ENCODE data around the gene OGFR. TPM values are rescaled to one million over a fixed set of nuclear protein-coding genes. Genes with fewer than 3 reads are reported as not detected.

The OGFR gene
- total RNA-seq, 1 donor from 2014 or later: 23.0 TPM

DNA sequence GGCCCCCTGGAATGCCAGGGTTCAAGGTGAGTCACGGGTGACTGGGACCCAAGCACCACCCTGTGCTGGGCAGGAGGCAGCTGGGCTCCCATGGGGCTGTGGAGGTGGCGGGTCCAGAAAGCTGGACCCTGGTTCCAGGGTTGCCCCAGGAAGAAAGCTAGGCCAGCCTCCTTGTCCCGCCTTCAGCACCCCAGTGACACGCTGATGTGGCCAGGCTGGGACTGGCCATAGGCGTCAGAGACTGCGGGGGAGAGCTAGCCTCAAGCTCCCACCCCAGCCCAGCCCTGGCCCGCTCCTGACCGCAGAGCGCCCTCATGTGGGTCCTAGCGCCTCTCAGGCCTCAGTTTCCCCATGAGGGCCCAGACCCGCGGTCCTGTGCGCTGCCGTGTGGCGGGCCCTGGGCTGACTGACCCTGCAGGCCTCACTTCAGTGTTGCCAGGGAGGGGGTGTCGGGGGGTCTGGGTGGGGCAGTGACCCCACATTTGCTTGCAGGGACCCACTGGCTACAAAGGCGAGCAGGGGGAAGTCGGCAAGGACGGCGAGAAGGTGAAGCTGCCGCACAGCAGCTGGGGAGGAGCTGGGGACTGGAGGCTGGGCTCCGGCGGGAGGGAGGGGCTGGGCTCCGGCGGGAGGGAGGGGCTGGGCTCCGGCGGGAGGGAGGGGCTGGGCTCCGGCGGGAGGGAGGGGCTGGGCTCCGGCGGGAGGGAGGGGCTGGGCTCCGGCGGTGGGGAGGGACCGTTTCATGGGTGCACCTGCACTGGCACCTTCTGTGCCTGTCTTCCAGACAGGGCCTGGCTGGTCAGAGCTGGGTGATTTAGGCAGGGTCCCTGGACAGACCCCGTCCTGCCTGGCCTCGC lies 20.1 kb downstream of the OGFR start:
- DNase-seq (ENCODE audit: low read depth in 2 of 2): peak; percentile 27 to 54

DNA sequence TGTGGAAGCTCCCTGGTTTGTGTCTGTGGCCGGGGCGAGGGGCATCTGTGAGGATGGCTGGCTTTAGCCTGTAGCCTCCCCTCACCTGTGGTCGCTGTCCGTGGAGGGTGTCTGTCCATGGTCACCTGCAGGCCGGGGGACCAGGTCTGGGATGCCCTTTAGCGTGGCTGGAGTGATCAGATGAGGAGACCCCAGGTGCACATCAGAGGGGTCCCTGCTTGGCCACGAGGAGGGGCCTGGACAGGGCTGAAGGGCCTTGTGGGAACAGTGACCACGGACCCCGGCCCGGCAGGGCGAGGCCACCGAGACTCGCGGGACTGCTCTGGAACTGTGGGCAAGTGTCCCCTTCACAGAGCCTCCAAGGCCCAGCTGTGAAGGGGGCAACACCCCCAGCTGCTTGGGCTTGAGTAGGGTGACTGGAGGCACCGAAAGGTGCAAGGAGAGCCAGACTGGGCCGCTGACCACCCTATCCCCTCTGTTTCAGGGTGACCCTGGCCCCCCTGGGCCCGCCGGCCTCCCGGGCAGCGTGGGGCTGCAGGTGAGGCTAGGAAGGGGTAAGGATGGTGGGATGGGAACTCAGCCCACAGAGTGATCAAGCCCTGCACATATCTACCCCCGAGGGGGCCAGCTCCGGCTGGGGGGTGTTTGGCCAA lies 20.8 kb downstream of the OGFR start:
- DNase-seq (ENCODE audit: low read depth in 2 of 2): no peak

DNA sequence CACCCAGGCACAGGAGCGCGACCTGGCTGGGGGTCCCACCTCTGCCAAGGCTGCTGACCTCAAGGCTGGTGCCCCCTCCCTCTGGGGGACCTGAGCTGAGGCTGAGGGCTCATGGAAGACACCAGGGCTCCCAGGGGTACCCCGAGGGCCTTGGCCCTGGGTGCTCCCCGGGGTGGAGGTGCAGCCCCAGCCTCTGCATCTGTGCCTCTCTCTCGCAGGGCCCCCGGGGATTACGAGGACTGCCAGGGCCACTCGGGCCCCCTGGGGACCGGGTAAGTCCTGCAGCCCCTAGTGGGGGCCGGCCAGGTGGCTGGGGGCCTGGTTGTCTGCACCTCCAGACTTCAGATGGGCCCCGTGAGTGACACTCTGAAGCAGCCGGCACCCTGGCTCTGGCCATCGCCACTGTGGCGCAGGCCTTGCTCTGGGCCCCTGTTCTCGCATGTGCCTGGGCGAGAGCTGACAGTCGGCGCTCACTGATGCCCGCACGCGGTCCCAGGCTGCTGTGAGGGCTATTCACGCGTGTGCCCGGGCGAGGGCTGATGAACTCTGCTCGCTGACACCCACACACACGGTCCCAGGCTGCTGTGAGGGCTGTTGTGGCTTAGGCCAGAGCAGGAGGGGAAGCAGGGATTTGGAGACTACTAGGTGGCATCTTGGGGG lies 21.5 kb downstream of the OGFR start:
- no peak for DNase-seq (ENCODE audit: low read depth in 2 of 2)

DNA sequence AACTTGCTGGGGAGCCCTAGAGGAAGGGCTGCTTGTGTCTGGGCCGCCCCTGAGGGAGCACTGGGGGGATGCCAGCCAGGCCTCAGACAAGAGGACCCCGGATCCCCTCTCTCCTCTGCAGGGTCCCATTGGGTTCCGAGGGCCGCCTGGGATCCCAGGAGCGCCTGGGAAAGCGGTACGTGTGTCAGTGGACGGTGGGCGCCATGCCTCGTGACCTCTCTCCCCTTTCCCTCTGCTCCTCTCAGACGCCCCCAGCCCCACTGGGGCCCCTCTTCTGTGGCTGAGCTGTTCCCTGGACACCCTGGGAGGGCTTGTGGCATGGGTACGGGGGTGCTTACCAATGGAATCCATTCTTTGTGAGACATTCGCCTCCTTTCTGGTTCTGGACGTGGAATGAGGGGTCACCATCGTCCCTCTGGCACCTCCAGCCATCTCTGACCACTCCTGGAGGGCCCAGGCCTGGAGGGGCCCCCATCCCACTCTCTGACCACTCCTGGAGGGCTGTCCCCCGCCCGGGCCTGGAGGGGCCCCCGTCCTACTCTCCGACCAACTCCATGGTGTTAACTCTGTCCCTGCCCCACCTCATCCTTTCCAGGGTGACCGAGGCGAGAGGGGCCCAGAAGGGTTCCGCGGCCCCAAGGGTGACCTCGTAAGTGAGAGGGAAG lies 22.1 kb downstream of the OGFR start:
- no peak for DNase-seq (ENCODE audit: low read depth in 2 of 2)

DNA sequence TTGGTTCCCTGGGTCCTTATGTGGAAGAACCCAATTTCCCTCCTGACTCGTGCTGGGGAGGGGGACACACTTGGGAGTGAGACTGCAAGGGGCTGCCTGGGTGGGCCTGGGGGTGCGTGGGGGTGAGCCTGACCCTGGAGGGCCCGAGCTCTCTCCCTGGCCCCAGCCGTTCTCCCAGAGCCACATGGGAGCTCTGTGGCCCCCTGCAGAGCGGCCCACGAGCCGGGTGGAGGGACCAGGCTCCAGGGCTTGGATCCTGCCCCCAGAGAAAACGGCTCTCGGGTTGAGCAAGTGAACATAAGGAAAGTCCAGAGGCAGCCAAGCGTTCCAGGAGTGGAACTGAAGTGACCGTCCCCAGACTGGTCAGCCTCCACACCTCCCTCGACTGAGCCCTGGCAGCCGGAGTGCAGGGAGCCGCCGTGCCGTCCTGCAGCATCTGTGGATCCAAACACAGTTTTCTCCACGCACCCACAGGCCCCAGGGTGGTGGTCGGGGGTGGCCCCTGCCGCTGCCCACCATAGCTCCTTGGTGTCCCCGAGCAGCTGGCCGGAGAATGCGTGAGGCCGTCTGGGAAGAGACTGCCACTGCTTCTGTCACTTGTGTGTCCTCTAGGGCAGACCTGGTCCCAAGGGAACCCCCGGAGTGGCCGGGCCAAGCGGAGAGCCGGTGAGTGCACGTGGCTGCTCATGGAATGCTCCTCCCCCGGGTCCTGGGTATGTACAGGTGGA lies 22.8 kb downstream of the OGFR start:
- DNase-seq (ENCODE audit: low read depth in 2 of 2): no peak

DNA sequence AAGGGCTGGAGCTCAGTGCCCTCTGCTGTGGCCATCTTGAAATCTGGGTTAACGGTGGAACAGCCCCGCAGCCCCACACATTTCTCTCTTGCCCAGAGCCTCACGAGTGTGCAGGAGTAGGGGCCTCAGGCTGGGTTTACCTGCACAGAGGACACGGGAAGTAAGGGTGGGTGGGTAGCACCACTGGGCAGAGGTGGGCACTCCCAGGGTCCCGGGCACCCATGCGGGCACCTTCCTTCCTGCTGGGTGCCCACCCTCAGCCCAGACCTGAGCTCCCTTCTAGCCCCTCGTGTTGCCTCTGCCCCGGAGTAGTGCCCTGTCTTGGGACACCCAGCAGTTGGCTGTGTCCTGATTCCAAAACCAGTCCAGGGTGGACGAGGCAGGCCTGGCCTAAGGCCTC lies 23.4 kb downstream of the OGFR start:
- no peak for DNase-seq (ENCODE audit: low read depth in 2 of 2)

DNA sequence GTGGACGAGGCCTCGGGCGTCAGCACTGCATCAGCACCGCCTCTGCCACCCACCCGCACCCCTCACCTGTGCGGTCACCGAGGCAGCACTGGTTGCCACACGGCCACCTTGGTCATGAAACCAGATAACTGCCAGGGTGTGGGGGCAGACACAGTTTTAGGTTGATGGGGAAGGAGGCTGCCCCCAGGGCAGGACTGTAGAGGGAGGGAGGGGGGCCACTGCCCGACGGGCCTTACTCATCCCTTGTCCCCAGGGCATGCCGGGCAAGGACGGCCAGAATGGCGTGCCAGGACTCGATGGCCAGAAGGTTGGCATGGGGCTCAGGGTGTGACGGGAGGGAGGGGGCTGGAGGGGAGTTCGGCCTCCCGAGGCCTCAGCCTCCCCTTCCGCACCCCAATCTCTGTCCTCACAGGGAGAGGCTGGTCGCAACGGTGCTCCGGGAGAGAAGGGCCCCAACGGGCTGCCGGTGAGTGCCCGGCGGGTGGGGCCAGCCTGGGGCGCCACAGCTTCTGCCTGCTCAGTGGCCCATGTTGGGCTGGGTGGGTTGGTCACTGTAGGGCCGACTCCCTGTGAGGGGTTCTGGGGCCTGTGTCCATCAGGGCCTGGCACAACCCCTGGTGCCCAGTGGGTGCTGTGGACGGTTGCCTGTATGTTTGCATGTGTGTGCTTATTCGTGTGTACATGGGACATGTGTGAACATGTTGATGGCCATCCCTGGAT lies 24.0 kb downstream of the OGFR start:
- no peak for DNase-seq (ENCODE audit: low read depth in 2 of 2)

DNA sequence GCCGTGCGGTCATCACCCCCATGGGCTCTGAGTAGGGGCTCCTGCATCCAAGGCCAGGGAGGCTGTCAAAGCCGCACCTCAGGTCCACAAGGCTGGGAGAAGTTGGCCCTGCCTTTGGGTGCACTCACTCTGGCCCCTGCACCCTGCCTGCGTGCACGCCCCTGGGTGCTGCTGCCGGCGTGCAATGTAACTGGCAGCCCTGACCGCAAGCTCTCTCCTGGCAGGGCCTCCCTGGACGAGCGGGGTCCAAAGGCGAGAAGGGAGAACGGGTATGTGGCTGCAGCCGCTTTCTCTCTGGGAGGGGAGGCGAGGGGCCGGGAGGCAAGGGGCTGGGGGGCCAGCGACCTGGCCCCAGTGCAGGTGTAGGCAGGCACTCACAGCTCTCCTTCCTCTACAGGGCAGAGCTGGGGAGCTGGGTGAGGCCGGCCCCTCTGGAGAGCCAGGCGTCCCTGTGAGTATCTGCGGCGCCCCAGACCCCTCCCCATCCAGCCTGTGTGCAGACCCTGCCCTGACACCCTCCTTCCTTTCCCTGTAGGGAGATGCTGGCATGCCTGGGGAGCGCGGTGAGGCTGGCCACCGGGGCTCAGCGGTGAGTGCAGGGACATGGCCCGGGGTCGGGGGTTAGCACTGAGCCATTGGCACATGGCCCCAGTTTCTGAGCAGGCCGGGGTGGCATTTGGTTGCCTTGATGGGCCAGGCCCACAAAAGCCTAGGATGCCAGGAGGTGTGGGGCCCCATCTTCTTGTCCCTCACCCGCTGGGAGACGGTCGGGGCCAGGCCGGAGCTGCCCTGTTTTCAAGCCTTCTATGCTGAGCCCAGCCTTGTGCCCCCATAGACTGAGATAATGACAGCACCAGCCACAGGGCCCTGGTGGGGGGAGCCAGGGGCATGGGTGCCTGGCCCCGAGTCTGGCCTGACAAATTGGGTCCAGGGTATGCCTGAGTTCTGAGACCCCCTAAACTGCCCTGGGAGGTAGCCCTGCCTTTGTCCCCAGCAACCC lies 24.9 kb downstream of the OGFR start:
- no peak for DNase-seq (ENCODE audit: low read depth in 2 of 2)

DNA sequence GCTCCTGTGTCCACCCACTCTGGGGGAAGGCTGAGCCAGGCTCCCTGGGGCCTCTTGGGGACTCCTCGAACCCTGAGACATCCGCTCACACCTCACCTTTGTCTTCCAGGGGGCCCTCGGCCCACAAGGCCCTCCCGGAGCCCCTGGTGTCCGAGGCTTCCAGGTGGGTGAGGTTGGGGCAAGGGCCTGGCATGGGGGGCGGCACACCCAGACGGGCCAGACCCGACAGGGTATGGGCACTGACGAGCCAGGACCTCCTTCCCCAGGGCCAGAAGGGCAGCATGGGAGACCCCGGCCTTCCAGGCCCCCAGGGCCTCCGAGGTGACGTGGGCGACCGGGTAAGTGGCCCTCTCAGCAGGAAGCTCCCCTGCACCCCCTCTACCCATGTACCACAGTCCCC lies 25.6 kb downstream of the OGFR start:
- no peak for DNase-seq (ENCODE audit: low read depth in 2 of 2)

DNA sequence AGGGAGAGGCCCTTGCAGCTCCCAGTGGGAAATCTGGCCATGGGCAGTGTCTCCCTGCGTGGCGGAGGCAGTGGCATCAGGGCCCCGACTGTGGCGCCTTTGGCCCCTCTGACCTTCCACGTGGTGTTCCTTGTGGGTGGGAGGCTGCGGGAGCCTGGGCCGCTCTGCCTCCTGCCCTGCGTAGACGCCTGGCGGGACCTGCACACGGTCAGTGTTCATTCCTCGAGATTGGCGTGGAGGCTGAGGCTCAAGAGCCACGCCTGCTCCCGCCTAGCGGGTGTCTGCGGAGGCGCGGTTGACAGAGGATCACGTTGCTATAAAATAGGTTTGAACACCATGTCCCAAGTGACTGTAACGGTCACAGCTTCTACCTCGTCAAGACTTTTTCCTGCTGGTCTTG lies 26.2 kb downstream of the OGFR start:
- DNase-seq (ENCODE audit: low read depth in 2 of 2): no peak

DNA sequence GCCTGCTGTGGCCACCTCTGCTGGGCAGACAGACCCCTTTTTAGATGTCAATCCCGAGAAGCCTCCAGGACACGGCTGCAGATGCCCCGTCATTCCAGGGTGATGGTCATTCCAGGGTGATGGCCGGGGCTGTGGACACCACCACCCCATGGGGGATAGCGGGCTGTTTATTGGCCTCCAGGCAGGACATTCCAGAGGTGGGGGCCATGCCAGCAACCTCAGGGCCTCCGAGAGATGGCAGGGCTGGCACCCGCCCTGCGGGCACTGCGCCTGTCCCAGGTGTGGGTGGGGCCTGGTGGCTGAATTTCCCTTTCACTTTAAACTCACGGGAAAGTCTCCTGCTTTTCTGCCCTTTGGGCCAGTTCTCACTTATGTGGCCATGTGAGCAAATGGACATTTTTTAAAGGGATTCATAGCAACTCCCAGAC lies 26.7 kb downstream of the OGFR start:
- DNase-seq (ENCODE audit: low read depth in 2 of 2): no peak

DNA sequence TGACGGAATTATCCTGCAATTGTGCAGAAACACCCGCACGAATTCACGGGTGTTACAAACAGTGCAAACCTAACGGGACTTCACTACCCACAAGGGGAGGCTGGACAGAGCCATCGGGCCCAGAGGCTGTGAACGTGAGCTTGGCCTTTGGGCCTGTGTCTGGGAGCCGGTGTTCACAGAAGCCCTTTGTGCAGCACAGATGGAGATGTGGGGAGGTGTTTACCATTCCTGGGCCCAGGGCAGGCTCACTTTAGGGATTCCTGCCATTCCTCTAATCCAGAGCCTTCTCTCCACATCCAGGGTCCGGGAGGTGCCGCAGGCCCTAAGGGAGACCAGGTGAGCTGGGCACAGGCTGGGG lies 27.2 kb downstream of the OGFR start:
- no peak for DNase-seq (ENCODE audit: low read depth in 2 of 2)

DNA sequence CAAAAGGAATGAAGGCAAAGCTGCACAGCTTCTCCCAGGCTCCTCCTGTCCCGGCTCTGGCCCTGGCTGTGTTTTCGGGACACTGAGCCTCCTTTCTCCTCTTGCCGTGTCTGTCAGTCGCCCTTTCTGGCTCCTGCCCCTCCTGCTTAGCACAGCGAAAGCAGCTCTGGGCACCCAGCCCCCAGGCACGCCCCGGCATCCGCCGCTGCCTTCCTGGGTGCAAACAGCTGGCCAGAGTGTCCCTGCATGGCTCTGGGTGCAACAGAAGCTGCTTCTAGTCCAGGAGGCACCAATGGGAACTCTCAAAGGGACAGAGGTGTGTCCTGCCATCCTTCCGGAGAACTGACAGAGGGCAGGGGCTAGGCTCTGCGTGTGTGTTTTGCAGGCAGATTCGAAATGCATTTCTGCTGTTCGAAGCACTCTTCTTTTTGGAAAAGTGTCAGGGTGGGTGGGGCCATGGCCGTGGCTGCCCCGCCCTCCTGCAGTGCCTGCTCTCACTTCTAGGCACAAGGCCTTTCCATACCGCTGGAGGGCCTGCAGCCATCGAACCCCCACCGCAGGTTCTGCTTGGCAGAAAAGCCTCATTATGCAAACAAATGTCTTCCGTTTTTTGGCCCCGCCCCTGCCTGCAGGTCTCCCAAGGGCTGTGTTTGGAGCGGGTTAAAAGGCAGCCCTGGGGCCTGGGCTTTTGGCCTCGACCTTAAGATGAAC lies 27.7 kb downstream of the OGFR start:
- peak in 1 of 2 donors; percentile 37 for DNase-seq (ENCODE audit: low read depth in 2 of 2)

DNA sequence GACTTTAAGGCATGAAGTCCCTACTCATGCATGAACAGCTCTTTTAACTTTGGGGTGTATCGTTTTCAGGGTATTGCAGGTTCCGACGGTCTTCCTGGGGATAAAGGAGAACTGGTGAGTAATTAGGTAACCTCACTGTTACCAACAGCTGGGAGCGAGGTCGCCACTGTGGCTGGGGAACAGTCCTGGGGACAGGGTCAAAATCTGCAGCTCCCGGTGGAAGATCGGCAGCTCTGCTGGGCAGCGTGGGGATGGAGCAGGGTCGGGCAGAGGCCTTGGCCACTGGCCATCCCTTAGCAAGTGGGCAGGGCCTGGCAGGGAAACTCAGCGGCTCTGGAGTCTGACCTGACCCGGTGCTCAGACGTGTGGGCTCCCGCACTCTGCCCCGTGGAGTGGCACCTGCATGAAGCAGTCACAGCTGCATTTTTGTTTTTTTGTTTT lies 28.3 kb downstream of the OGFR start:
- DNase-seq (ENCODE audit: low read depth in 2 of 2): no peak

DNA sequence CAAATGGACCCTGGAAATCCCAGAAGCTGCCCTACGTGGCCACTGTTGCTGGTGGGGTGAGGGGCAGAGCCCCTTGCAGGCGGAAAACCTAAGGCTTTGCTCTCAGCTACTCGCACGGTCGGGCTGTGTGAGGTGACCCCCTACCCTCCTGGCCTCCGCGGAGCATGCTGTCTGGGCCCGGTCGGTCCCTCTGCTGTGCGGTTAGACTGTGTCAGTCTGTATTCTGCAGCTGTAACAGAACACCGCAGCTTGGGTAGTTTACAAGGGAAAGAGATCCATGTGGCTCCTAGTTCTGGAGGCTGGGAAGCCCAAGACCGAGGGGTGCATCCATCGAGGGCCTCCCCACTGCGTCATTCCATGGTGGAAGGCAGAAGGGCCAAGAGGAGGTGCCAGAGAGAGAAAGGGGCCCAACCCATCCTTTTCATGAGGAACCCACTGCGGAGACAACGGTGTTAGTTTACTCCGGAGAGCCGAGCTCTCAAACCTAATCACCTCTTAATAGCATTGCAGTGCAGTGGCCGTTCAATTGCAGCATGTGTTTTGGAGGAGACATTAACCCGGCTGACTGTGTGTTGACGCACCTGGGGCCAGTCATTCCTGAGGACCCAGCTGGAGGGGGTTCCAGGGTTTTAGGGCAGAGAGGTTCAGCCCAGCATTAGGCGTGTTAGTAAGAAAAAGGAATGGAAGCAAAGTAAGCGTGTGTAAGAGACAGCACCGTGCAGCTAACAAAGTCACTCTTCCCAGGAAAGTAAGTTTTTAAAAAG lies 30.5 kb downstream of the OGFR start:
- DNase-seq (ENCODE audit: low read depth in 2 of 2): no peak

DNA sequence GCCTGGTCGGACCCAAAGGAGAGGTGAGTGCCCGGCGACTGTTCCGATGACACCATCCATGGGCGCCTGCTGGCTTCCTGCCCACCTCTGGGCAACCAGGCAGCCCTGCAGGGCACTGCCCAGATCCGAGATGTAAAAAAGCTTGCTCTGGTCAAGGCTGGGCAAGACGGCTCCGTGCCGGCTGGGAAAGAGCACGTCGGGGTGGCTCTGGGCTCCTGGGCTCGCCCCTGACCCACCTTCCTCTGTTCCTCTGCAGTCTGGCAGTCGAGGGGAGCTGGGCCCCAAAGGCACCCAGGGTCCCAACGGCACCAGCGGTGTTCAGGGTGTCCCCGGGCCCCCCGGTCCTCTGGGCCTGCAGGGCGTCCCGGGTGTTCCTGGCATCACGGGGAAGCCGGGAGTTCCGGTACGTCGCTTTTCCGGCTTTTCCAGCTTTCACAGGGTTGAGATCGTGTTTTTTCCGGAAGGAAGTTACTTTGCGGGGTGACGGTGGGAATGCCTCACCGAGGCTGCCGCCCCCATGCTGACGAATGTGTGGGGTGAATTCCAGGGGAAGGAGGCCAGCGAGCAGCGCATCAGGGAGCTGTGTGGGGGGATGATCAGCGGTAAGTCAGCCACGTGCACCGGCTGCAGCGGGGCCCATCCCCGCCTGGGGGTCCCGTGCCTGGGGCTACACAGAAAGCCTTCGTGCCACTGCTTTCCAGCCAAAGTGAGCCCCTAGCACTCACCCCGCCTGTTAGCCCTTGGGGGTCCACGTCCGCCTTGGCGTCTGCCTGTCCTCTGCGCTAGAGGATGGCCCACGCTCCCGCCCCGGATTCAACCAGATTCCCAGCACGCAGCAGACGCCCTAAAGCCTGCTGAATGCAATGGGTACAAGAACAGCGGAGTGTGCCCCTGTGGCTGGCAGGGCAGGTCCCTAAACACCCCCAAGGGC lies 31.6 kb downstream of the OGFR start:
- DNase-seq (ENCODE audit: low read depth in 2 of 2): peak; percentile 28 to 85

DNA sequence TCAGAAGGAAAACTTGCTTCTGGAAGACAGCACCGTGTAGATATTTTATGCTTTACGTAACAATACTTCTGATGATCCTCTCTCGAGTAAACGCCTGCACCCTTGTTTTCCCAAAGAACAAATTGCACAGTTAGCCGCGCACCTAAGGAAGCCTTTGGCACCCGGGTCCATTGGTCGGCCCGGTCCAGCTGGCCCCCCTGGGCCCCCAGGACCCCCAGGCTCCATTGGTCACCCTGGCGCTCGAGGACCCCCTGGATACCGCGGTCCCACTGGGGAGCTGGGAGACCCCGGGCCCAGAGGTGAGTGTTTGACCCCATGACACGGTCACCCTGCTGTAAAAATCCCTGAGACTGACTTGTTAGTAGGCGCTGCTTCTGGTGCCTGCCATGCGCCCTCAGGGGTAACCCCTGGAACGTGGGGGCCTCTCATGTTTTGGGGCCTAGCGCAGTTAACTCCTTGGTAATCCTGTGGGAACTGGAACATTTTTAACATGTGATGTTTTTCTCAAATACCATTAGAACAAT lies 32.4 kb downstream of the OGFR start:
- no peak for DNase-seq (ENCODE audit: low read depth in 2 of 2)
